Medulla oblongata (tissue), 1 donor: ENCODE results near the gene FARP1.
A peak's percentile ranks its signal among the peaks of the same experiment; 100 is the strongest.

Experiments
- DNase-seq: peaks from one replicate; pipeline ENCODE4 v3.0.0-alpha.2; 2015; ENCODE audit errors: extremely low spot score

The FARP1 gene

GRCh38 chr13:98305670-98306069, 162.8 kb downstream of the FARP1 start:
- DNase-seq, result no peak

GRCh38 chr13:98307463-98308085, 164.7 kb downstream of the FARP1 start:
- no peak for DNase-seq

- no peak for DNase-seq
Observed at GRCh38 chr13:98308086-98308911, 165.4 kb downstream of the FARP1 start.

GRCh38 chr13:98309569-98310335, 166.9 kb downstream of the FARP1 start:
- DNase-seq, result no peak

- no peak for DNase-seq
Observed at GRCh38 chr13:98310485-98311199, 167.7 kb downstream of the FARP1 start.

GRCh38 chr13:98311200-98311548, 168.3 kb downstream of the FARP1 start:
- no peak for DNase-seq

- DNase-seq, result no peak
Observed at GRCh38 chr13:98312606-98313005, 169.7 kb downstream of the FARP1 start.

GRCh38 chr13:98313023-98313921, 170.4 kb downstream of the FARP1 start:
- no peak for DNase-seq

GRCh38 chr13:98313922-98314292, 171.0 kb downstream of the FARP1 start:
- DNase-seq, result no peak

- DNase-seq, result no peak
Observed at GRCh38 chr13:98315466-98315865, 172.6 kb downstream of the FARP1 start.

- DNase-seq, result no peak
Observed at GRCh38 chr13:98315902-98316301, 173.0 kb downstream of the FARP1 start.

GRCh38 chr13:98317573-98318171, 174.8 kb downstream of the FARP1 start:
- DNase-seq, result no peak

- DNase-seq, result no peak
Observed at GRCh38 chr13:98318263-98318878, 175.5 kb downstream of the FARP1 start.

GRCh38 chr13:98320561-98321105, 177.7 kb downstream of the FARP1 start:
- DNase-seq, result no peak

- no peak for DNase-seq
Observed at GRCh38 chr13:98321395-98321794, 178.5 kb downstream of the FARP1 start.

- no peak for DNase-seq
Observed at GRCh38 chr13:98322091-98322718, 179.3 kb downstream of the FARP1 start.

- peak; percentile 27 for DNase-seq
Observed at GRCh38 chr13:98324105-98324504, 181.2 kb downstream of the FARP1 start.

GRCh38 chr13:98325724-98326123, 182.8 kb downstream of the FARP1 start:
- no peak for DNase-seq

GRCh38 chr13:98326291-98326690, 183.4 kb downstream of the FARP1 start:
- DNase-seq, result no peak
